GM19238 (cell line): Measurements from ENCODE around the gene PROX1.

Experiments
- DNase-seq: peaks from one replicate; pipeline ENCODE4 v3.0.0; 2011; ENCODE audit warnings: low spot score; ENCODE audit not compliant: insufficient read length

Gene PROX1

DNA sequence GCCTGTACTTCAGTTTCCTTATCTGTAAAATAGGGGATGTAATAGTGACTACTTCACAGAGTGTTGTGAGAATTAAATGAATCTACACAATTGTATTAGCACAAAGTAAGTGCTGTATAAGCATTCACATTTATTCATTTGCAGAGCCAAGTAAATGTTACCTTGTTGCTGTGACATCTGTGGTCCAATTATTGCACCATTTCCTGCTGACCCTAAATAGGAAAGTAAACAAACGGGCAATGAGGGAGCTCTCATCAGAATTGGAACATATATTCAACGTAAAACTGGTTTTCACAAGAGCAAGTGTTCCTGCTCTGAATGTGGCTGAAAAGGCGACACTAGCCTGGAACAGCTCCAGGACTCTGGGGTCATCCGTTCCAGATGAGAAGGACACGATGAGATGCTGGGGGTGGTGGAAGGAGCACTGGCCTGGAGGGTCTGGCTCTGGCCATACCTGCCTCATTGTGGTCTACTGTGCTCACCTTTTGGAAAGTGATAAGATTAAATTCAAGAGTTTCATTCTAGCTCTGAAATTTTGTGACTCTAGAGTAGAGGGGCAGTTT is 34.5 kb downstream of the PROX1 start:
- DNase-seq: no peak

DNA sequence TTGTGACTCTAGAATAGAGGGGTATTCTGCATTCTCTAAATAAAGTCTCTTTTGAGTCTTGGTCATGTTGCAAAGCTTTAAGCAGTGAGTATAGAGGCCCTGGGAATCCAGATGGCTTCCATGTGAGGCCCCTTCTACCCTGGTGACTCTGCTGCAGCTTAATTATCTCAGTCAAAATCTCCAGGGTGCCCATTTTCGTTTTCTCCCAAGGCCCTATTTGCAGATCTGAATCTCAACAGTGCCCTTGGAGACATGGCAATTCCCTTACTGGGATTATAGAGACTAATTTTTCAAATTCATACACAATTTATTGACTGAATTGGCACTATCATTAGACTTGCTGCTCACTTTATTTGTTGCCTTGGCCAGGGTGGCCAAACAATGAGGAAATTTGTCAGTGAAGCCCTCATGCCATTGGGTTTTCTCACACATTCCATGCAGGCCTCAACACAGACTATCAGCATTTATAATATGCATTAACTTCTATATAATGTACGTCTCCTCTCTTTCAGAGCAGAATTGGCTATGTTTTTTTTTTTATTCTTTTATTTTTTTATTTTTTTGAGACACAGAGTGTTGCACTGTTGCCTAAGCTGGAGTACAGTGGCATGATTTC is 35.1 kb downstream of the PROX1 start:
- no peak for DNase-seq

DNA sequence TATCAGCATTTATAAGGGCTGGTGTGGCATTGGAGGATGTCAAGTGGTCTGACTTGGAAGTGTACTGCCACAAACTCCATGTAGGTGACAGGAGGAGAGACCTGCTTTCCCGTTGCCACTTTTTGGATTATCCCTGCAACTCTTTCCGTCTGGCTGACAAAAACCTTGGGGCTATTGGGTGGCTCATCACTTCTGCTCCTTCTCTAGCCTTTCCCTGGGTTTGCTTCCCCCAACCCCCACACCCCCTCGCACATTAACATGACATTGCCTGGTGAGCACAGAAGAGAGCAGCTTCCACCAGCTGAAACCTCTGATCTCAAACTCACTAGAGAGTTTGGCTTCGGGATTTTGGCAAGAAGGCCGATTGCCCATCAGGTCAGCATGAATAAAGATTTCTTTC is 39.2 kb downstream of the PROX1 start:
- no peak for DNase-seq

DNA sequence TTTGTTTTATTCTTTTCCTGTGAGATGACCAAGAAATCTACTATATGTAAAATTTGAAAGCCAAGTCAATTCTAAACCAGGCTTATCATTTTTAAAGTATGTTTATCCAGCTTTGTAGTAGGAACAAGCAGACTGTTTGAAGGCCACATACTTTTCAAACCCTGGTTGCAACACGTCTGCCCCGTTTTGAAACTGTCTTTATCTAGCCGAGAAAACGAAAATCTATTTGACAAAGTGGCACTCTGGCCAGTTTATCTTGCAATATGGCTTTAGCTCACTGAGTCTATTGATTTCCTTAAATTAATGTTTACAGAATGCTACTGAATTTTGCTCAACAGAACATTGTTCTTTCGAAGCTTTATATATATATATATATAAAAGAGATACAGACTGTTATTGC is 39.7 kb downstream of the PROX1 start:
- no peak for DNase-seq

DNA sequence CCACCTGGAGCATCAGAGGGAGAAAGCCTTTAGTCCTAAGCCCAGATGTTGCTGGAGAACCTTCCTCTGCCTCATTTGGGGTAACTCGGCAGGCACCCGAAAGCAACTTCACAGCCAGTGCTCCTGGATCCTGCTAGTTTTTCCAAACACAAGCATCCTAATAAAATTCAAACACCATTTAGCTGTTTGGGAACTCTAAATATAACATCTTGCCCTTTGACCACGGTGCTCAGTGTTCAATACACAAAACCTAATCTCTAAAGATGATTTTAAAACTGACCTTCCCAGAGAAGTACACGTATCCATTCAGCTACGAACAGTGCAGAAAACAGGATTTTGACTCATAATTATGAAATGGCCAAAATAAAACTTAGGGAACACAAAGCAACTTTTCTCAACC is 40.3 kb downstream of the PROX1 start:
- DNase-seq: no peak

DNA sequence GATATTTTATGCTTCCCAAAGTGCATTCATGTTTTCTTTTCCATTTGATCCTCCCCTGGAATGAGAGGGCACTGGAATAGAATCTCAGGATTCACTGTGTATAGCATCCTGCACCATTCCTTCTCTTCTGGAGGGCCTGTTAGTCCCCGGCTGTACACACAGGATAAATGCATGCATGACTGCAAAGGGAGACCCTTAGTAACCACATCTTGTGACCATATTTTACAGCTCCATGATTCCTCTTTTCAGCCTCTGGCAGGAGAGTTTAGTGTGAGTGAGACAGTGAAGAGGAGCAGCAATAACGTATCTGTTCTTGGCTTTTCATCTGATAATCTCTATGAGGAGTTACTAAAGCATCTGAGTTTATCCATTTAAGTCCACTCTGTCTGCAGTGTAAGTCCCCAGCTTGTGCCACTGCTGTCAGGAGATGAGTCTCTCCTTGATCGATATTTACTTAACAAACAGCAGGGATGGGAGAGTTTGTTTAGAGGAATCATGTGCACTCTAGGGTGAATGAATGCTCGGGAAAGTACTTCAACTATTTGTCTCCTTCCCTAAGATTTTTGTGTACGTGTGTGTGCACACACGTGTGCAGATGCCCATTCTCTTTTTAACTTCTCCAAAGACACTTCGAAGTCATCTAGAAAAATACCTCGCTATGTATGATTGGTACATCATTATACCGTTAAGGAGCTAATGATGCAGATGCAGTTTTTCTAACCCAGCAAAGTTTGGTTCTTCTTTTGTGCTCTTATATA is 41.1 kb downstream of the PROX1 start:
- no peak for DNase-seq

DNA sequence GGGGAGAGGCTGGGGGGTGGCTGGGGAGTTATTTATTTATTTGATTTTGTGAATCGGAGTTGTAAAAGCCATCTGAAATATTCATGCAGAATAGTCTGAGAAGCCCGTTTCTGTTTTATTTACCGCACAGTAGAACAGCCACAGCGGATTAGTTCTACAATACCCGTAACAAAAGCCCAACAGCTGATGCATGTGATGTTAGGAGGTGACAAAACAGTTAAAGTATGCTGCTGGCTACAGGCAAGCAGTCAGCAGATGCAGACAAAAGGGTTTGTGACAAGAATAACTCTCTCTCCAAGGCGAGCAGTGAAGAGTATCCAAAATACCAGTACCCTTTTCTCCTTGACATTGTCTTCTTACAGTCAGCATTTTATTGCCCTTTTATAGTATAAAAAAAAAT is 42.0 kb downstream of the PROX1 start:
- DNase-seq: no peak

DNA sequence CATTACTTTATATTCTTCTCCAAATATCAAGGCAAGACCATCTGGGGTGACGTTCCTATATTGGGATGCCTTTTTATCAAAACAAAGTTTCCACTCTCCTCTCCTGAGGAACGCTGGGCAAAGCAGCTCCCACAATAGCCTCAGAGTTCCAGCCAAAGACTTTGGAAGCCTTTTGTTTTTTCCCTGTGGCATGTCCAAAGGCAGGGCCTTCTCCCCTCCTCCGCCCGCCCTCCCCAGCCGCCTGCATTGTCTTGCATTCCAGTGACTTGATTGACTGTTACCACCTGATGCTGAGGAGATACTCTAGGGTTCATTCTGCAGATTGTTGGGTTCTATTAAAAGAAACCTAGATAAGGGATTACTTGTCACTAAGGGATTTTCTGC is 43.5 kb downstream of the PROX1 start:
- DNase-seq: no peak

DNA sequence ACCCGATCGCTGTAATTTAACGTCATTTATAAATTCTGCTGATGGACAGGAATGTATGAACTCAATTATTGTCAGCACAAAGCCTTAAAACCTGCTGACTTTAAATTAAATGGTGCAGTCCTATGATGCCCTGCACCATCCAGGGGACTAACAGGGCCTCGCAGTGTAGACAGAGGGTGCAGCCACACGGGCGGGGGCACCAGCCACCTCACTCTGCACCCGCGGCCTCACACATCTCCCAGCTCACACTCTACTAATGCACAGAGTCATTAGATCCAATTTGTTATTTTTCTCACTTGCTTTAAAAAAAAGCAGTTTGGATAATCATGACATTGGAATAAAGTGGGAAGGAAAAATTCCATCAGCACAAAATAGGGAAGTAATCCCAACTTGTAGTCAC is 49.7 kb downstream of the PROX1 start:
- DNase-seq: no peak

DNA sequence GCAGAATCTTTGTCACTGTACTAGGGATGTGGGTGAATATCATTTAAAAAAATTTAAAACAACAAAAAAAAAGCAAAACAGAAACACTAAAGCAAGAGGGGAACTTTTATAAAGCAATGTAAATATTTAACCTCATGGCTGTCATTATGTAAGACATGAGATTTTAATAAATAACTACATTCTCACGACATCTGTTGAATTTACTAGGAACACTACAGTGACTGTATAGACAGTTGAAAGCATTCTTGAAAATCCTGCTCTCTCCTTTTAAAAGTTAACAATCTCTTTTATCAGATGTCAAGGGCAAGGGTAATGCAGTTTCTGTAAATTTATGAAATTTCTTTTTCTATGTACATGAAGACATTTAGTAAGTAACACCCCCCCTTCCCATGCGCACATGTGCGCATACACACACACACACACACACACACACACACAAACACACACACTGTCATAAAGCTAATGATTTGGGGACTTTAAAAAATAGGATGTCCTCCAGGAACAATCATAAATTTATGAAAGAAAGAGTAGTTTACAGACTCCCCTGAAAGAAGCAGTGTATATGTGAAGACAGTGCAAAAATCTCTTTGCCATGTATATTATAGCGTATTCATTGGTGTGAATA is 51.7 kb downstream of the PROX1 start:
- no peak for DNase-seq

DNA sequence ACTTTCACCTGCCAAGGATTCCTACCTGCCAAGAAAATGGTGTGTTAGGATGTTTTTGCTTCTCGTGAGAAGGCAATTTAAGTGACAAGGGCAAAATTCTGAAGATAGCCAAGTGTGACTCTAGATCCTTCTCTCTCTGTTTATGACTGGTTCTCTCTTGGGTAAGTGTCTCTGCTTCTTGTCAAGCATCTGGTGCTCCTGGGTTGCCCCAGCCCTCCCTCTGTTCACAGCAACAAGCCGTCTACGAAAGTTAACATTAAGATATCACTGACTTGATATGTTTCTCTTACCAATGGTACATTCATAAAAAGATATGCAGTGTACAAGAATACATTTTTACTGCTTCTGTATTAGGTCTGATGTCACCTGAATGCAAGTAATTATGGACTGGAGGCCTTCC is 55.4 kb downstream of the PROX1 start:
- DNase-seq: no peak

DNA sequence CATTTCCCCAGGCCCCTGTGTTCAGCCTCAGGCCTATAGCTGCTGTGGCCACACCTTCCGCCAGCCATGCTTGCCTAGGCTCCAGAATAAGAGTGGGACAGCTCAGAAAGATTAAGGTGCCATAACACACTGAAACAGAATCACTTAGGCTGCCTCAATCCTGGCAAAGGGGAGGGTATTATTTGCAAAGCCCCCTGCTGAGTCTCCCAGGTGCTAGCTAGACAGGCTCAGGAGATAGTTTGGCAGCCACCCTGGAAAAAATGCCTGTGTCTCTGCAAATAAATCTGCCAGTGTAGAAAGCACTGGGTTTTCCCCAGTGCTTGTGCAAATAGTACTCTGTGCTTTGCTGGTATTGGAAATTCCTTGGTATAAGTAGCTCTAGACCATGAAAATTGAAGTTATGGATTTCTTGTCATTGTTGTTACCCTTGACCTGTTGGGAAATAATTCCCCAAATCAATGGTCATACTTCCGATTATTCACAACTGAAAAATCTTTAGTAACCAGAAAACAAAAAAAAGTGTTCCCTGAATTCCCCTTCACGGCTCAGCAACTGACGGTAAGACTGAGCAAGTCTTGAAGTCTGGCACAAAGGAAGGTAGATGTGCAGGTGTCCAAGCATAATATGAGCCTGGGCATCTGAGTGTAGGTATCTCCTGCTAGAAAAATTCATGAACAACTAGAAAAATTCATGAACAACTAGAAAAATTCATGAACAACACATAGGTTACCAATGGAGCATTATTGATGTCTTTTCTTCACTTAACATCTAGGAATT is 56.9 kb downstream of the PROX1 start:
- no peak for DNase-seq

DNA sequence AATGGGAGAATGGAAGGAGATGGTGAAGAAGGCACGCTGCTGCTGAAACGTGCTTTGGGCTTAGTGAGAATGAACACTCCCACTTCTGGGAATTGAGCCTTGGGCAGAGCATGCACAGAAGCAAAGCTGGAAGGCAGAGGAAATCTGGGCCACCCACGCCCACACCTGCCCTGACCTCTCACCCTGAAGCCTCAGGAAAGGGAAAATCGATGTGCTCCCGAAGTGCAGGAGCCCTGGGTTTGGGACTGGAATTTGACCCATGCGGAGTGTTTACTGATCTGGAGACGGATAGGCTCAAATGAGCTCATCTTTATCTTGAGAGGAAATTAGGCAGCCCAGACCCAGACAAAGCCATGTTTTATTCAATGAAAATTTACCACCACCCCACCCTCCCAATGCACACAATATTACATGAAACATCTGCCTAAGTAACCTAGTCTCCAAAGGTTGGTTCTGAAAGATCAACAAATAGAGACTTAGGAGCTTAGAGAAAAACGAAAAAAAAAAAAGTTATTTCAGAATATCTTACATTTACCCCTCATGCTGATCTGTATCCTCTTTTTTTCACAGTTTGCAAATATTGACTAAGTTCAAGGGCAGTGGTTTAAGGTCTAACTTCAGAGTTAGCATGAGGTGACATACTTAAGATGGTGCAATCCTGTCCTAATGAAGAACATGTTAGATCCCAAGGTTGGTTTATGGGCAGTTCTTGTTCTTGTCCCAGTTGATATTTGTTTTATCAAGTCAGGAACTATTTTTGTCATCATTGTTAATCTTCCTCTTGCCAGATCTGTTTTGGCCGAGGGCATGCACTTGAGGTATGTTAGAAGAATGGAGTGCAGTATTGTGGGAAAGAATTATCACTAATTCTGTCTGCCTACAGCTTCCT is 63.0 kb downstream of the PROX1 start:
- no peak for DNase-seq

DNA sequence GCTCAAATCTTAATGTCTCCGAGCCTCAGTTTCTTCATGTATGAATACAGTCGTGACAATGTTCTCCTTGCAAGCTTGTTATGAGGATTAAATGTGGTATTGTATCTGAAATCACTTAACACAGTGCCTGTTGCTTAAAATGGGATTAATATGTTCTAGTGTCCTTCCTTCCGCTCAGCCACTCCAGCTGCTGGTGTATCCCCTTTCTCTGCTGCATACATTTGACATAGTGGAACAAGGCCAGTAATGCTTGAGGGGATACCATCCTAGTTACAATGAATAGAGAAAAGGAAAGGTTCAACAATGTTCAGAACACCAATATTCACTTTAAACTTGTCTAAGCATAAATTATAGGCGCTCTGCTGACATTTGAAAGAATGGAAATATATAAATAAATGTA is 64.0 kb downstream of the PROX1 start:
- no peak for DNase-seq

DNA sequence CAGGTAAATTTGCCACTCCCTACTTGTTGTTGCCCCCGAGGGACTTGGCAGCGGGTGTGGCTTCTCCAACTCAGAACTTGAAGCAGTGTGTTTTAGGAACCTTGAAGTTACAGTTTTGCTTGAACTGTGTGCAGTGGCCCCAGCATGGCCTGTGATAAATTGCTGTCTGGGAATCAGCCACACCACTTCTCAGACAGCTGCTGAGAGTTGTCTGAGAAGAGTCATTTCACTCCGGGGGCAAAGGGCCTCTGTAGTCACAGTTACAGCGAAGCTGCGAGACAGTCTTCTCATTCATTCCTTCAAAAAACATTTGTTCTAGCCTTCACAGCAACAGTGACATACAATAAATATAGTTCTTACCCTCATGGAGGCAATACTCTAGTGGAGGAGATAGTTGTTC is 70.3 kb downstream of the PROX1 start:
- no peak for DNase-seq

DNA sequence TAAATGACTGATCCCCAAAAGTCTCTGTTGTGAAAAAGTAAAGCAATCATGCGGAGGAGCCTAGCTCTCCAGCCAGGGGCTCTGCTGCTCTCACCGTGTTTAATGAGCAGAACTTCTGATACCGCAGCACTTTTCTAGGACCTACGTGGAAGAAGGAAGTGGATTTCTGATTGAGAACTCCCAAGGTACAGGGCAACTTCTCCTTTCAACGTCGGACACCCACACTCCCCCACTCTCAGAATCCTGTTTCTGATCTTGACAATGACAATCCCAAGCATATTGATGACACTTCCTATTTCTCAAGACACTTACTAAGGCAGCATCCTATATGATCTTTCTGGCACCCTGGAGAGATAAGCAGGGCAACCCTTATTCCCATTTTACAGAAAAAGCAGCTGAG is 78.4 kb downstream of the PROX1 start:
- DNase-seq: no peak

DNA sequence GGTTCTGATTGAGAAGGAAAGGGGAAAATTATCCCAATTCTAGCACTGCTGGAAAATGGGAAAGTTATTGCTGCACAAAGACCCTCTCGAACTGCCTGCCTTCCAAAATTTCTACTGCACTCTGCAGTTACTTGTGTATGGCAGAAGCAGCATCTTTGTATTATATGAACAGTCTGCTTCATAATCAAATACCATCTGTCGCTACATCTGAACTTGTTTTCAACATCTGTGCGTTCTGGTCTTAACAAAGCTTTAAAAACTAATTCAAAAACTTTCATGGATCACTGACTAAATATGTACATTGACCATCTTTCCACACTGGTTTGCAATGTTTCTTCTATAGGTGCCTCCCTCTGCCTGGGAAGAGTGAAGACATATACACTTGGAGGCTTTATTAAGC is 79.2 kb downstream of the PROX1 start:
- no peak for DNase-seq

DNA sequence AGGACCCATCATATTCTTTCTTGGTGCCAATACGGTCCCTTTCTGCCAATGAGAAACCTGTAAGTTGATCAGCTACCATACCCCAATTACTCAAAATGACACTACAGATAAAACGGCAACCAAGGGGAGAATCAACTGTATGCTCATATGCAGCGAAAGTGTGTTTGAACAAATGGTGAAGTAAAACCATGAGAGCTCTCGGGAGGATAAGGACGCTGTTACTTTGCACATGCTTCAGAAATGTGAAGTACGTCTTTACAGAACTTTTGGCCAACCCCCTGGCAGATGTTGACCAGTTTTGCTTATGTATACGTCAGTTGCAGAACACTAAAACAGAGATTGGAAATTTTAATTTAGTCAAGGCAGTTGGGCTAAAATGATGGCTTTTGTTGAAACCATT is 79.6 kb downstream of the PROX1 start:
- DNase-seq: no peak

DNA sequence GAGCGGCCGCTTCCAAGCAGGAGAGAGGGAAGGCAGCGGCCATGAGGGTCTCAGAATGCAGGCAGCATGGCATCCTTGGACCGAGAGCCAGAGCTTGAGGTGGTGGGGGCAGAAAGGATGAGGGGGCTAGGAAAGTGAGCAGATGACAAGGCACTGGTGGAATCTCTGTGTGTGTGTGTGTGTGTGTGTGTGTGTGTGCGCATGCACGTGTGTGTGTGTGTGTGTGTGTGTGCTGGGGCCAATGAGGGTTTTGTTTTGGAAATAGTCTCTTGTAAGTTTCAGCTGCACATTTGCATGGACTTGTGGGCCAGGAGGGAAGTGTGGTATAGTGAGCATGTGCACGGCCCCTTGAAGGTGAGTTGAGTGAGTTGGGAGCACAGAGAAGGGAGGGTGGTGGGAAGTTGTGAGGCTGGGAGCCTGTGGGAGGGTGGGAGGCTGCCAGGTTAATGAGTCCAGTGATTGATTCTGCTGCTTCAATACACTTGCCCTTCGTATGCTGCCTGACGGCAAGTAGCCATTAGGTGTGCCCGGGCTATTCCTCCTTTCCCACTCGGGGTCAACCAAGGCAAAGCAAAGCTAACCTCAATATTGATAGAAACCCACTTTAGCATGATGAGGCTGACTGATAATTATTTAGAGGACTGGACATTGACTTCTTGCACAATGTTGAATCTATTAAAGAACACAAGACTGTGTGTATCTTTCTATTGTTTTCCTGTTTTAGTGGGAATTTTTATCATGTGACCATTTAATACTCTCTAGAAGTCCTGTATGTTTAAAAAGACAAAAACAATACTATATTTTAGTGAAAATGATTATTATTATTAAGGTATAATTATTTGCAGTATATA is 80.3 kb downstream of the PROX1 start:
- DNase-seq: no peak

DNA sequence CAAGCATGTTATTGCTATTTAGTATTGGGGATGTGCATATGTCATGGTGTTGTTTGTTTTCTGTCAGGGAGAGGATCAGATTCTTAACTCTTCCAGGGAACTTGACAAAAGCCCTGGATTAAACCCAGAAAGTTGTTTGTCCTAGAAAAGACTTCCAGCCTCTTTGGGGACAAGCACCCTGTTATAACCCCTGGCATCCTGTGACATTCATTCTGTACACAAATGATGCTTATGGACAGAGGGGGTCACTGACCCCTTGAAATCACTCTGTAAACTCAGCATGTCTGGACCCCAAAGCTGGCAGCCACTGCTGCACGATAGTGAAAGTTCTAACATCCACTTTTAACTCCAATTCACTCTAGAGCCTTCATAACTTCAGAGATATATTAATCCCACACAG is 81.2 kb downstream of the PROX1 start:
- no peak for DNase-seq
